Activated naive CD8-positive, alpha-beta T cell treated with anti-CD3 and anti-CD28 coated beads, Interleukin-2, amount 50 U/mL, for 24 hours (primary cell): Measurements from ENCODE around the gene ZBTB8A.
"Not testable (repeated sequence)": the region's sequence is repeated elsewhere in the genome, so short reads cannot be mapped to it uniquely, and the experiment has no call there.

Experiments used
- ATAC-seq: fragments of 150-1000 bp; cut with Tn5 transposase; one replicate; pipeline ENCODE4 v1.10.0; 2021
- DNase-seq: peaks from one replicate; pipeline ENCODE4 v3.0.0; 2021
- H3K27ac Mint-ChIP-seq: one replicate; pipeline ENCODE4 v1.8.0; 2021; ENCODE audit warnings: mild to moderate bottlenecking, mixed read lengths
- H3K27me3 Mint-ChIP-seq: one replicate; pipeline ENCODE4 v1.8.0; 2021; ENCODE audit warnings: mixed read lengths
- H3K36me3 Mint-ChIP-seq: one replicate; pipeline ENCODE4 v1.8.0; 2021; ENCODE audit warnings: low read depth, mixed read lengths
- H3K4me1 Mint-ChIP-seq: one replicate; pipeline ENCODE4 v1.8.0; 2021; ENCODE audit warnings: mixed read lengths
- H3K4me3 Mint-ChIP-seq: one replicate; pipeline ENCODE4 v1.8.0; 2021; ENCODE audit warnings: mild to moderate bottlenecking, moderate library complexity, mixed read lengths
- H3K9me3 Mint-ChIP-seq: one replicate; pipeline ENCODE4 v1.8.0; 2021; ENCODE audit warnings: mixed read lengths

Gene ZBTB8A

GRCh38 chr1:32557035-32557434 lies 17.8 kb downstream of the ZBTB8A start:
- not testable (repeated sequence) for H3K27me3 Mint-ChIP-seq, H3K9me3 Mint-ChIP-seq, H3K4me3 Mint-ChIP-seq, DNase-seq, H3K4me1 Mint-ChIP-seq, H3K36me3 Mint-ChIP-seq, ATAC-seq, H3K27ac Mint-ChIP-seq

- H3K27me3 Mint-ChIP-seq: no peaks in the 10 kb centered on the region
- no peaks in the 10 kb centered on the region for H3K9me3 Mint-ChIP-seq
- no peak overlapping the region for H3K27ac Mint-ChIP-seq
- no peaks in the 10 kb centered on the region for H3K4me1 Mint-ChIP-seq
- H3K36me3 Mint-ChIP-seq: no peaks in the 10 kb centered on the region
- no peak overlapping the region for H3K4me3 Mint-ChIP-seq
- ATAC-seq (no peak), DNase-seq (no peak)
These were observed 18.6 kb downstream of the ZBTB8A start for GRCh38 chr1:32557812-32558211.

- no peak for ATAC-seq
- no peak overlapping the region for H3K4me3 Mint-ChIP-seq
- H3K27ac Mint-ChIP-seq: no peak overlapping the region
- H3K36me3 Mint-ChIP-seq: no peaks in the 10 kb centered on the region
- peaks cover 1% of the 10 kb centered on the region for H3K27me3 Mint-ChIP-seq
- DNase-seq: no peak
- H3K4me1 Mint-ChIP-seq: no peaks in the 10 kb centered on the region
- H3K9me3 Mint-ChIP-seq: no peaks in the 10 kb centered on the region
These were observed 29.7 kb downstream of the ZBTB8A start for GRCh38 chr1:32568929-32569328.

- ATAC-seq: no peak
- no peaks in the 10 kb centered on the region for H3K4me1 Mint-ChIP-seq
- DNase-seq: no peak
- no peaks in the 10 kb centered on the region for H3K27me3 Mint-ChIP-seq
- no peaks in the 10 kb centered on the region for H3K36me3 Mint-ChIP-seq
- H3K4me3 Mint-ChIP-seq: no peak overlapping the region
- no peak overlapping the region for H3K27ac Mint-ChIP-seq
- H3K9me3 Mint-ChIP-seq: no peaks in the 10 kb centered on the region
These were observed 41.3 kb downstream of the ZBTB8A start for GRCh38 chr1:32580348-32581017.

DNA sequence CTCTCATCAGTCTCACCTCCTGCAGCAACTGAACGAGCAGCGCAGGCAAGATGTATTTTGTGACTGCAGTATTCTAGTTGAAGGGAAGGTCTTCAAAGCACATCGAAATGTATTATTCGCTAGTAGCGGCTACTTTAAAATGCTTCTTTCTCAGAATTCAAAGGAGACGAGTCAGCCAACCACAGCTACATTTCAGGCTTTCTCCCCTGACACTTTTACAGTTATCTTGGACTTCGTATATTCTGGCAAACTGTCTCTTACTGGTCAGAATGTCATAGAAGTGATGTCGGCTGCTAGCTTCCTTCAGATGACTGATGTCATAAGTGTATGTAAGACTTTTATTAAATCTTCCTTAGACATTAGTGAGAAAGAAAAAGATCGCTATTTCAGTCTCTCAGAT lies 53.7 kb downstream of the ZBTB8A start:
- no peak overlapping the region for H3K27ac Mint-ChIP-seq
- DNase-seq: no peak
- H3K9me3 Mint-ChIP-seq: no peaks in the 10 kb centered on the region
- H3K4me3 Mint-ChIP-seq: no peak overlapping the region
- no peaks in the 10 kb centered on the region for H3K27me3 Mint-ChIP-seq
- no peaks in the 10 kb centered on the region for H3K4me1 Mint-ChIP-seq
- H3K36me3 Mint-ChIP-seq: no peaks in the 10 kb centered on the region
- no peak for ATAC-seq

- H3K27ac Mint-ChIP-seq: no peak overlapping the region
- DNase-seq (no peak), ATAC-seq (no peak)
- no peaks in the 10 kb centered on the region for H3K36me3 Mint-ChIP-seq
- no peaks in the 10 kb centered on the region for H3K9me3 Mint-ChIP-seq
- H3K4me3 Mint-ChIP-seq: no peak overlapping the region
- no peaks in the 10 kb centered on the region for H3K27me3 Mint-ChIP-seq
- no peaks in the 10 kb centered on the region for H3K4me1 Mint-ChIP-seq
These were observed 60.8 kb downstream of the ZBTB8A start for GRCh38 chr1:32600034-32600433.

DNA sequence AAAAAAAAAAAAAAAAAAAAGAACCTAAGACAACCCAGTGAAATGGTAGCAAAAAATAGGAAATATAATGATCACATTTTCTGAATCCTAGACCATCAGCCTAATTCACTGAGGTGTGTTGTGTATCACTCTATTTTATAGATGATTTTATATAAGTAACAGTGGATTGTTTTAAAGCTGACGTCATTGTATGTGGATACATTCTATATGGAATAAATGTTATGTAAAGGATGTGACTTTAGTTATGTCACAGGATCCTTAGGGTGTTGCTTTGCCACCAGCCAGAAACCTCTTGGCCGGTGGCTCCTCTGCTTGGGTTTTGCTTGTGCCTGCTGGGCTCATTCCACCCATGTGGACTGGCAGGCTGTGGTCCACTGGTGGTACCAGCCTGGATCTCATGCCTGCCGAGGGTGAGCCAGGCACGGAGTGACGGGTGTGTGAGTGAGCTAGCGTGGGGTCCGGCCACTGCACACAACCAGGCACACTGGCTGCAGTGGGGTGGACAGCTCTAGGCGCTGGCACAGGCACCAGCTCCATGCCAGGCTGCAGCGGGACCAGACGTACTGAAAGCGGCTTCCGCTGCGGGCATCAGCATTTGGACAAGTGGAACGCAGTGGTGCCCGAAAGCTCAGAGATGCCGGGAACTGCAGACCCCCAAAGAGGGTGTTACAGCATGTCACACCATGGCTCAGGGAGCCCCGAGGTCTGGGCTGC lies 66.6 kb downstream of the ZBTB8A start:
- Mint-ChIP-seq H3K4me1 (no peaks in the 10 kb centered on the region), H3K4me3 (no peak overlapping the region), H3K27ac (no peak overlapping the region), H3K9me3 (no peaks in the 10 kb centered on the region), H3K27me3 (no peaks in the 10 kb centered on the region), H3K36me3 (no peaks in the 10 kb centered on the region)
- no peak for DNase-seq
- ATAC-seq: no peak

GRCh38 chr1:32606565-32607371 lies 67.5 kb downstream of the ZBTB8A start:
- H3K4me3 Mint-ChIP-seq: no peak overlapping the region
- H3K9me3 Mint-ChIP-seq: no peaks in the 10 kb centered on the region
- ATAC-seq (no peak), DNase-seq (no peak)
- no peaks in the 10 kb centered on the region for H3K4me1 Mint-ChIP-seq
- H3K27me3 Mint-ChIP-seq: no peaks in the 10 kb centered on the region
- H3K36me3 Mint-ChIP-seq: no peaks in the 10 kb centered on the region
- no peak overlapping the region for H3K27ac Mint-ChIP-seq

DNA sequence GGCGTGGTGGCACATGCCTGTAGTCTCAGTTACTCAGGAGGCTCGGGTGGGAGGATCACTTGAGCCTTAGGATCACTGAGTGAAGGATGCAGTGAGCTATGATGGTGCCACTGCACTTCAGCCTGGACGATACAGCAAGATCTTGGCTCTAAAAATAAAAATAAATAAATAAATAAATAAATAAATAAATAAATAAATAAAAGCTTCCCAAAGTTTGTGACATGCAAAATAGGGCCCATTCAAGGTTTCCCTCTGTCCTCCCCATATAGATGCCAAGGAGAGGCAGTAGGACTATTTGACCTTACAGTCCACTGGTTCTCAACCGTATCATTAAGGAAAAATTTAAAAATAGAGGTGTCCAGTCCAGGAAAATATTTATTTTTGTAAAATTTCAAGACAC lies 70.0 kb downstream of the ZBTB8A start:
- no peak for ATAC-seq
- H3K4me1 Mint-ChIP-seq: peaks cover 5% of the 10 kb centered on the region

DNA sequence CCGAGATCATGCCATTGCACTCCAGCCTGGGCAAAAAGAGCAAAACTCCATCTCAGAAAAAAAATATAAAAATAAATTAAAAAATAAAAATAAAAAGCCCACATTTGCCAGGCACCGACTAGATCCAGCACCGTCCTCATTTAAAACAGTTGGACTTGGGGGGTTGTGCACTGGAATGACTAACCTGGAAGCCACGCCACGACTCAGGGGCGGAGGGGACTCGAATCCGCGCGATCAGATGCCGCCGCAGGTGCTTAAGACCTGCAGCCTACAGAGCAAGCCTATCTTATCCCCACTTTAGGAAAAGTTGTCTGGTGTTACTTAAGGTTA lies 72.6 kb downstream of the ZBTB8A start:
- peaks cover 5% of the 10 kb centered on the region for H3K4me1 Mint-ChIP-seq
- ATAC-seq (no peak), DNase-seq (no peak)
- H3K9me3 Mint-ChIP-seq: no peaks in the 10 kb centered on the region
- no peak overlapping the region for H3K27ac Mint-ChIP-seq
- H3K4me3 Mint-ChIP-seq: peak overlapping the region; percentile 68
- peaks cover 4% of the 10 kb centered on the region for H3K36me3 Mint-ChIP-seq
- H3K27me3 Mint-ChIP-seq: no peaks in the 10 kb centered on the region

More for the DNA sequence above, 70.0 kb downstream of the ZBTB8A start:
- Mint-ChIP-seq H3K36me3 (no peaks in the 10 kb centered on the region), H3K9me3 (no peaks in the 10 kb centered on the region), H3K27me3 (no peaks in the 10 kb centered on the region), H3K4me3 (no peak overlapping the region), H3K27ac (no peak overlapping the region)
- DNase-seq: no peak

DNA sequence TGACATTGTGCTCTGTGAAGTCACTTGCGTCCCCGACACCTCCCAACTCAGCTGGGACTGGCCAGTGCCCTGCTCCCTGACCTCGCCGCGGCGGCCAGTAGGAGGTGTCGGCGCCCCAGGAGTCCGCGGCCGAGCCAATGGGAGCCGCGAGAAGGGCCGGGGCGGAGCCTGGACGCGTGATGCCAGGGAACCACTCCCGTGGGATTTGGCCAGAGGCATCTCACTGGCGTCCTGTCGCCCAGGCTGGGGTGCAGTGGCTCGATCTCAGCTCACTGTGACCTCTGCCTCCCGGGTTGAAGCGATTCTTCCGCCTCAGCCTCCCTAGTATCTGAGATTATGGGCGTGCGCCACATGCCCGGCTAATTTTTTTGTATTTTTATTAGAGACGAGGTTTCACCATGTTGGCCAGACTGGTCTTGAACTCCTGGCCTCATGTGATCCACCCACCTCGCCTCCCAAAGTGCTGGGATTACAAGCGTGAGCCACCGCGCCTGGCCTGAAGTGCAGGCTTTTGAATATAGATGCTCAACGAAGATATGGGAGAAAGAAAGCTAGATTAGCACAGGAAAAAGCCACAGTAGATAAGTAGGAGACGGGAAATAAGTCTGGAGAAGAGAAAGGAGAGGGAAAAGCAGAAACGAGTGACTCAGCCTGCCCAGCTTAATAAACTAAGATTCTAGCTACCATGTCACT lies 73.1 kb downstream of the ZBTB8A start:
- Mint-ChIP-seq H3K4me1 (peaks cover 5% of the 10 kb centered on the region), H3K27ac (no peak overlapping the region), H3K36me3 (peaks cover 4% of the 10 kb centered on the region), H3K27me3 (no peaks in the 10 kb centered on the region), H3K9me3 (no peaks in the 10 kb centered on the region), H3K4me3 (peak overlapping the region; percentile 68)
- peak; percentile 97 for ATAC-seq
- DNase-seq: peak; percentile 72

GRCh38 chr1:32613472-32613871 lies 74.2 kb downstream of the ZBTB8A start:
- ATAC-seq: no peak
- peaks cover 7% of the 10 kb centered on the region for H3K36me3 Mint-ChIP-seq
- H3K4me1 Mint-ChIP-seq: peaks cover 8% of the 10 kb centered on the region
- H3K9me3 Mint-ChIP-seq: no peaks in the 10 kb centered on the region
- H3K27me3 Mint-ChIP-seq: no peaks in the 10 kb centered on the region
- DNase-seq: no peak
- H3K27ac Mint-ChIP-seq: no peak overlapping the region
- no peak overlapping the region for H3K4me3 Mint-ChIP-seq

DNA sequence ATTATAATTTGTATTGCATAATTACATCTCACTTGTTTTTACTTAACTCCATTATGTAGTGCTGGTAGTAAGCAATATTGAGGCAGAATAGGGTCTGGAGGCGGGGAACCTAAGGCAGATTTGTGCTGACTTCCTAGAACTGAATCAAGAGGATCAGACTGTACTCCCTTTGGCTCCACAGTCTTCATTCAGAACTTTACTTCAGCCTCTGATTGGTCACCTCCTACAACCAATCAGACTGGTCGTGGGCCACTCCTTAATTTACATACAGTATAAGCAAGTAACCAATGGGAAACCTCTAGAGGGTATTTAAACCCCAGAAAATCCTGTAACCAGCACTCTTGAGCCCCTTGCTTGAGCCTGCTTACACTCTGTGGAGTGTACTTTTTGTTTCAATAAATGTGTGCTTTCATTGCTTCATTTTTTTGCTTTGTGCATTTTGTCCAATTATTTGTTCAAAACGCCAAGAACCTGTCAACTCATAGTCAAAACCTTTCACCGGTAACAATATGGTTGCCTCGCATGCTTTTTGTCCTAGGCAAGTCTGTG lies 79.5 kb downstream of the ZBTB8A start:
- H3K36me3 Mint-ChIP-seq: peaks cover 35% of the 10 kb centered on the region
- no peak overlapping the region for H3K4me3 Mint-ChIP-seq
- no peak for ATAC-seq
- H3K4me1 Mint-ChIP-seq: peaks cover 35% of the 10 kb centered on the region
- no peaks in the 10 kb centered on the region for H3K27me3 Mint-ChIP-seq
- no peak for DNase-seq
- no peaks in the 10 kb centered on the region for H3K9me3 Mint-ChIP-seq
- H3K27ac Mint-ChIP-seq: no peak overlapping the region

DNA sequence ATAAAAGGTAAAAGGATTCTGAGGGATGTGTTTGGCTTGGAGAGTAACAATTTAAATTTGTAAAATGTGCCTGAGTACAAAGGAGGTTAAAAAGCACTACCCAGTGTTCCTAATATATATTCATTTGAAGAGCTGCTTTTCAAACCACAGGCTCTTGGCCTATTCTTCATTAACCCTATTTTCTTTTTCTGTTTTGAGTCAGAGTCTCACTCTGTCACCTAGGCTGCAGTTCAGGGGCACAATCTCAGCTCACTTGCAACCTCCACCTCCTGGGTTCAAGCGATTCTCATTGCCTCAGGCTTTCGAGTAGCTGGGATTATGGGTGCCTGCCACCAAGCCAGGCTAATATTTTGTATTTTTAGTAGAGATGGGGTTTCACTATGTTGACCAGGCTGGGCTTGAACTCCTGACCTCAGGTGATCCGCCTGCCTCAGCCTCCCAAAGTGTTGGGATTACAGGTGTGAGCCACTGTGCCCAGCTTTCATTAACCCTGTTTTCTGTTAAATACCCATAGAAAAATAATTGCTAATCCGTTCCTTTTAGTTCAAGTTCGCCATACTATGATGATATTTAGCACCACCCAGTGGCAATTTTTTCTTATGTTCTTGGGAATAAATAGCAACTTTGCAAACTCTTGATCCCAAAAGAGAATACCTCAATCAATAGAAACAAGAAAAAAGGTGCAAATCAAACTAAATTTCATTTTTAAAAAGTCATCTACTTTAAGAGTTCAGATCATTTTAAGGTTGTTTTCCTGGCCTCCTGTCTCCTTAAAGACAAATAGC lies 80.7 kb downstream of the ZBTB8A start:
- Mint-ChIP-seq H3K27me3 (no peaks in the 10 kb centered on the region), H3K9me3 (peaks cover 5% of the 10 kb centered on the region), H3K36me3 (peaks cover 41% of the 10 kb centered on the region), H3K27ac (no peak overlapping the region), H3K4me1 (peaks cover 44% of the 10 kb centered on the region), H3K4me3 (no peak overlapping the region)
- DNase-seq: no peak
- no peak for ATAC-seq
